Mucosa of gallbladder (tissue), 1 donor: ENCODE data around the gene IER5L. TPM values are rescaled to one million over a fixed set of nuclear protein-coding genes. Genes with fewer than 3 reads are reported as not detected.
A peak's percentile ranks its signal among the peaks of the same experiment; 100 is the strongest.
"Not testable (repeated sequence)": the region's sequence is repeated elsewhere in the genome, so short reads cannot be mapped to it uniquely, and the experiment has no call there.

Experiments
- DNase-seq: peaks from one replicate; pipeline ENCODE4 v3.0.0-alpha.2; 2020; ENCODE audit warnings: low spot score
- total RNA-seq: library from RNA; stranded (reverse); gene quantifications from one replicate; pipeline ENCODE4 v1.2.1, GENCODE V29; 2021
- donor health status: DM: no; HTN: no; CAD: no.

IER5L gene
- total RNA-seq, 1 donor from 2014 or later: 43.5 TPM

DNA sequence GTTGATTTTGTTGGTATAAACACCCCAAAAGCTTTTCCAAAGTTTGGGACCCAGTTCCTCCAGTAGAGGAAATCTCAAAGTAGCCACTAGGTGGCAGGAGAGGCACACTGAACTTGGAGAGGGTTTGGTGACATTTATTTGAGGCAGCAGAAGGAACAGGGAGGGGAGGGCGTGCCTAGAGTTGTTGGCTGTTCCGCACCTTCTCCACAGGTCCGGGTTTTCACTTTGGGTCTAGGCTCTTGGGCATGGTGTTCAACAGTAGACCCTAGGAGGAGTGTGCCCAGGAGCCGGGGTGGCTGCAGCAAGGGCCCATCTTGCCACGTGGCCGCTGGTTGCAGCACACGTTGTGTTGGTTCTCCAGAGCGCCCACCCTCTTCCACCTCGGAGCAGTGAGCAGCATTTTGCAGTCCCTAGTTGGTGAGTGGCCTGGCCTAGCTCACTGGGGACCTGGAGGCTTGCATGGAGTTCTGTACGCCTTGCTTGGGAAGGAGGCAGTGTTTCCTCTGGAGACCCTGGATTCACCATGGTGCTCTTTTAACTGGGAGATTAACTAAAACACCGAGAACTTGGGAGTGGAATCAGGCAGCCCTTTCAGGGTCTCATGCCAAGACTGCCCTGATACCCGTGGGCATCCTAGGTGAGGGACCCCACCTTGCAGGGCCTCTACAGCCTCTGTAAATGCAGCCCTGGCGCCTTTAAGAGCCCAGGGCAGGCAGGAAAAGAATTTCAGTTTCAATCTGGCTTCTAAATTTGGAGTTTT, 38.6 kb downstream of the IER5L start:
- DNase-seq: peak; percentile 88

DNA sequence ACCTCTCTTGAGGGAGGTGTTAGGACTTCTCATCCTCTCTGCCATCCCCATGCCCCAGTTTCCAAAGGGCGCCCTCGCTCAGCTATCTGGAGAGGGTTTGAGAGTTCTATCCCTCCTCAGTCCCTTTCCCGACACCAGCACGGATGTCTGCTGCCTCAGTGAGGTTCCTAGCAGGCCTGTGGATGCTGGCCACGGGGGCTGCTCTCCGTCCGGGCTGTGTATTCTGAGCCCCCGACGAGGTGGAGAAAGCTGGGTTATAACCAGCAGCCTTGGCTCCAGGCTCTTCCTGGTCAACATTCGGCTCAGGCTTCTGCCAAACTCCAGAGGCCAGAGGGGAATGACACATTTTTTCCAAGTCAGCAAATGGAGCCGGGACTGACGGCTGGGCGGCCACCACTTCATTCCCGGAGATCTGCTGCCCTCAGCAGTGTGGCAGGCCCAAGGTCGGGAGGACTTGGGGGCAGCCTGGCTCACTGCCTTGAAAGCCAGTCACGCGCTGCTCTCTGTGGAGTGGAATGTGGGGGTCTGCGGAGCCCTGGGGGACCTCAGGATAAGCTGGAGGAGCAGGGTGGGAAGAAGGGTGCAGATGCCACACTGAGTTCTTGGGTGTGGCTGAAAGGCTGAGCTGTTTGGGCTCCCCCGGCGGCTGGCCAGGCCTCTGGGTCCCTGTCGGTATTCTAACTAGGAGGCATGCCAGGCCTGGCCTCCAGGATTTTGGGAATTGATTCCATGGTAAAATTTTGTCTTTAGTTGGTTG, 39.4 kb downstream of the IER5L start:
- DNase-seq: peak; percentile 35

DNA sequence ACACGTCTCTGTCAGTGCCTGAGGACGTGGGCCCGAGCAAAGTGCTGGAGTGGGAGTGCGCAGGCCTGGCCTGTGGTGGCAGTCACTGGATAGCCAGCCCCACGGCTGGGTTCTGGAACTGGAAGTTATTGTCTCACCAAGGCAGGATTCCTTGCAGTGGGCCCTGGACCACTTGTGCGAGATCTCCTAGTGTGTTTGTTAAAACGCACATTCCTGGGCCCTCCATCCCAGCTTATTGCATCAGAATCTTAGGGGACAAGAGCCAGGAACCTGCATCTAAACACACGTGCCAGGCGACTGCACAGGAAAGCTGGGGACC, 40.0 kb downstream of the IER5L start:
- no peak for DNase-seq

DNA sequence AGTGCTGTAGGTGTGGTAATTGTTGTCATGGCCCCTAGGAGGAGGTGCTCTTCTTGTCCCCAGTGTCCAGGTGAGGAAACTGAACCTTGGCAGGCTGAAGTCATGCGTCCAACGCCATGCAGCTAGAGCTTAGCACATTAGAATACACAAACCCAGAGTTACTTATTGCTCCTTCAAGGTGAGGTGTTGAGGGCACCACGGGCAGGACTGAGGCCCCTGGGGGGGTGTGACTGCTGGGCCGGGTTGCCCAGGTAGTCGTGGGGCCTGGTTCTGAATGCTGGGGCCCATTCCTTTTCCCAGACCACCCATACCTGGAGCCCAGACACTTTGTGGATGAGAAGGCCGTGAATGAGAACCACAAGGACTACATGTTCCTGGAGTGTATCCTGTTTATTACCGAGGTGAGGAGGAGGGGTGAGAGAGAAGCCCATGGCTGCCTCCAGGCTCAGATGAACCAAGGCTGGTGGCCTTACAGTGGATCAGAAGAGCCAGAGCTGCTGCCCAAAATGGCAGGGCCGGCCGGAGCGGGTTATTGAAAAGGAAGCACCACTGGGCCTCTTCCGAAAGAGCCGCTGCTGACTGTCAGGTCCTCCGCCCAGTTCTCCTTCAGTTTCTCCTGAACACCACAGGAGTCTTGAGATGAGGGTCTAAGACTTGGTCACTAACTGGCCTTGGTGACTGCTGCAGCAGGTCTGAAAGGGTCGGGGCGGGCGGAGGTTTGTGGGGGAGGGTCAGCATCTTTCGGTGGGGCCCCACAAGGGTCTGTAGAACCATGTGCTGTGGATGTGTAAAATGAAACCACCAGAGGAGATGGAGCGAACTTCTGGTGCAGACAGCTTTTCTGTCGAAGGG, 40.5 kb downstream of the IER5L start:
- DNase-seq: no peak

DNA sequence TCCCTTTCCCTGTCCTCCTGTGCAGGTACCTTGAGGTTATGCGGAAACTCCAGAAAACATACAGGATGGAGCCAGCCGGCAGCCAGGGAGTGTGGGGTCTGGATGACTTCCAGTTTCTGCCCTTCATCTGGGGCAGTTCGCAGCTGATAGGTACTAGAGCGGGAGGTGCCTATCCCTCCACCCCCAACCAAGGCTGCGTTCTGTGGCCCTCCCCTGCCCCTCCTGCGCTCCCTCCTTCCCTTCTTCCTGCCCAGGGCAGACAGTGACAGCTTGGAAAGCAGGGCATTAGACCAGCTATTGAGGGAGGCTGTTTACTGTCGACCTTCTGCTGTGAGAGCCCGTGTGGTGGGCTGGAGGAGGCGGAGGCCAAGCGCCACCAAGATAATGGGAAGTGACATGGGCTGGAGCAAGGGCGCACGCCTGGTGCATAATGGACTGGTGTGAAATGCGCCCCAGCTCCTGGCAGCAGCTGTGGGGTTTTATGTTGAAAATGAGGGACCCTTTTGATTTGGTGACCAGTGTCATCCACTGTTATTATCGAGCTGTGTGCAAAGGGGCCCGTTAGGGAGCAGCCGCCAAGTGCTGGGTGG, 41.5 kb downstream of the IER5L start:
- no peak for DNase-seq

DNA sequence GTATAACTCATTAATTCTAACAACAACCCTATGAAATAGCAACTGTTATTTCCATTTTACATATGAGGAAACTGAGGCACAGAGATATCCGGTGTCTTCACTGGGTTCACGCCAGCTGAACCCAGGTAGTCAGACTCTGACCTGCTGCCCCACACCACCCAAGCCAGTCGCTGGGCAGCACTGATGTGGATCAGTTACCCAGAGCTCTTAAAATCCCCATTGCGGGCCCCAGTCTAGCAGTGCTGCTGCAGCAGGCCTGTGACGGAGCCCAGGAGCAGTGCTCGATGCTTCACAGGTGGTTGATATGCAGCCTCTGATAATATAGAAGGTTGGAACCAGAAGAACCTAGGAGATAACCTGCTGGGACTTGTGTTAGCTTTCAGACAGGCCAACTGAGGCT, 42.6 kb downstream of the IER5L start:
- no peak for DNase-seq

DNA sequence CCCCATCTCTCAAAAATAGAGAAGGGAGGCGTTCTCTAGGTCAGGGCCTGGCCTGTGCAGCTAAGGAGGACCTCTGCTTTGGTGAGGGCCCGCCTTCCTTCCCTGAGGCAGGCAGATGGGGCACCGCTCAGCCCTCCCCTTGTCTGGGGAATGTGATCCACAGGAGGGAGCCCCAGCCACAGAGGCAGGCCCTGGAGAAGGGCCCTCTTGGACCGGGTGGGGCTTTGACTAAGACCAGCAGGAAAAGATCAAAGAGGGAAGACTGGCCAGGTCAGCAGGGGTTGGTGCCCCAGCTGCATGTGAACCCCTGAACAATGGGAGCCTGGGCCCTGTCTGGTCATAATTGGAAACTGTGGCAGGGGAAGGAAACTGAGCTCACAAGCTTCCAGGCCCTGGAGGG, 45.0 kb downstream of the IER5L start:
- no peak for DNase-seq

DNA sequence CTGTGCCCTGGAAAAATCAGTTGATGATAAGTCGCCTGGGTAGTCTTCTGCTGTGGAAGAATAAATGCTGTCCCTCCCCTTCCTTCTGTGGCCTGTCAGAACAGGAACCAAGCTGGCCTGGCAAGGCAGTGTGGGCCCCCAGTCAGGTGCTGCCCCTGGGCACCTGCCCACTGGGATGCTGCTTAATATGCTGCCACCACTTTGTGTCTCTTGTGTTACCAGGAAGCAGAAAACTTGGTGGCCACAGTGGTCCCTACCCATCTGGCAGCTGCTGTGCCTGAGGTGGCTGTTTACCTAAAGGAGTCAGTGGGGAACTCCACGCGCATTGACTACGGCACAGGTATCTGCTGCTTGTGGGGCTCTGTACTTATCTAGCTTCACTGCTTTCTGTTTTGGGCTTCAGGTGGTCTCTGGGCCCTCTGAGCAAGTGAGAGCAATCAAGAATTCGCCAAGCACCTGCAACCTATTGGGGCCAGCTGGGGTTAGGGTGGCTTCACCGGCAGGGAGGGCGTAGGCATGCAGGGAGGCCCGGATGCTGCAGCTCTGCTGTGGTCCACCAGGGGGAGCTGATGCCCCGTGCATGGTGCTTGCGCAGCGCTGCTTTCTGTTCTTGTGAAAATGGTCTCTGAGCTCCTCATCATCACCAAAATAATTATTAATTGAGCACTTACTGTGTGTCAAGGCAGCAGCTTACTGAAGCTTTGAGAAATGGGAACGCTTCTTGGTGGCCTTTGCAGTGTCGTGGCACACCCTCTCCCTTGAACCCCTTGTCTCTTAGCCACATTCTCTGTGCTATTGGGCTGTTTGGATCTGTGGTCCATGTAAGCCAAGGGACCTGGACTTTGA, 46.5 kb downstream of the IER5L start:
- DNase-seq: peak; percentile 76

DNA sequence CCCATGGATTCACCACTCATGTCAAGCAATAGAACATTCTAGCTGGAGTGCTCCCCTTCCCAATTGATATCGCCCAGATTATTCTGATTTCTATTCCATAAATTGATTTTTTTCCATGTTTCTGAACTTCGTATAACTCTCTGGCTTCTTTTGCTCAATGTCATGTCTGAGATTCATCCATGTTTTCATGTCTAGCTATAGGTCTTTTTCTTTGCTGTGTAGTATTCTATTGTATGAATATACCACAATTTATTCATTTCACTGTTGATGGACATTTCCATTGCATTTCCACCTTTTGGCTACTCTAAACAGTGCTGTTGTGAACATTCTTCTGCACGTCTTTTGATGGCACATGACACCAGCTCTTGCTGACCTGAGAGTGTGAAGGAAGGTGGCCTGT, 47.3 kb downstream of the IER5L start:
- no peak for DNase-seq

DNA sequence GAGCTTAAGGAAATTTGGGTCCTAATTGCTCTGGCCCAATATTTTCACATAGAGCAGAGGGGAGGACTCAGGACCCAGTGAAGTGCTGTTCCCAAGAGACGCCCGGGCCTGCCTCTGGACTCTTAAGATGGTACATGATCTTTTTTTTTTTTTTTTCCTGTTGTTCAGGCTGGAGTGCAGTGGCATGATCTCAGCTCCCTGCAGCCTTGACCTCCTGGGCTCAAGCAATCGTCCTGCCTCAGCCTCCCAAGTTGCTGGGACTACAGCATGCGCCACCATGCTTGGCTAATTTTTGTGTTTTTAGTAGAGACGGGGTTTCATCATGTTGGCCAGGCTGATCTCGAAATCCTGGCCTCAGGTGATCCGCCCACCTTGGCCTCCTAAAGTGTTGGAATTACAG, 47.8 kb downstream of the IER5L start:
- DNase-seq: not testable (repeated sequence)

DNA sequence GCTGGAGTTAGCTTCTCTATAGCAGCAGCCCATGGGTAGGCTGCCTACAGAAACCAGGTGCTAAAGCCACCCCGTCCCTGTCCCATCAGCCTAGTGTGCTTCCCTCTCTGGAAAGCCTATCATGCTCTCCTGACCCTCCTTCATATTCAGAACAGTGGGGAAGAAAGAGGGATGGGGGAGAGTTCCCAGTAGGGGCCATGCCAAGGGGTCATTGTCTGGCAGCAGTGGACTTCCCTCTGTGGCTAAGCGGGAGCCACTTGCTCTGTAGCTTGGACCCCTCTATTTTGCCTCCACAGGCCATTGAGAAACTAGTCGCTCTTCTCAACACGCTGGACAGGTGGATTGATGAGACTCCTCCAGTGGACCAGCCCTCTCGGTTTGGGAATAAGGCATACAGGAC, 49.4 kb downstream of the IER5L start:
- DNase-seq: no peak

DNA sequence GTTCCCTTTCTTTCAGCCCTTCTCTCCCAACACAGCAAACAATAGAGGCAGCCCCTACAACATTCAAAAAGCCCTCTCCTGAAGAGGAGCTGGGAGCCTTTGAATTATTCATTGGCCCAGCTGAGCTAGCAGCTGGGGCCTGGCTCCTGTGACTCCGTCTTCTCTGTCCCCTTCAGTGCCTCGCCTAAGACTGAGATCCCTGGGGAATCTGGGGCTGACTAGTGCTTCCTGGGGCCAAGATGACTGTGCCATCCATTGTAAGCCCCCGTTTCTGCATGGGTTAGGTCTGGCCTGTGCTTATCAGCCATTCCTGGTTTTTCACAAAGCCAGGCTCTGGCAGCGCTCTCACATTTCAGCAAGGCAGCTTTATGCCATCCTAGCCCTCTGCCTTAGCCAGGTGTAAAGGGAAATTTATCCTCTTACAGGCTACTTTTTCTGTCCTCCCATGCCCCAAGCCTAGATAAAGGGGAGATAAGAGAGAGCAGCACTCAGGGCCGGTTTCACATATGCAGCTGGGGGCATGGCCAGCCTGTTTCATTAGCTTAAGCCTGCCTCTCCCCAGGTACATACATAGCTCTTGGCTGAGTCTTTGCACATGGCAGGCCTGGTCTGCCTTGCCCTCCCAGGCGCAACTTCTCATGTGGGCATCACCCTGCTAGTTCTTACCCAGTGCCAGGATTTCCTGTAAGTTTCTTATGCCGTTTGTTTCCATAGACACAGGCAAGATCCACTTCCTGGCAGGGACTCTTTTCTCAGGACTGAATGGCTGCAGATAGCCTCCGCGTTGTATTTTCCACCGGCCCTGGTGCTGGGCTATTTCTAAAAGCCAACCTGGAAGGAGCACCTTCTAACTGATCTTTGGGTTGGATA, 51.1 kb downstream of the IER5L start:
- no peak for DNase-seq

Other genes starting within 250 kb of the IER5L start
- 18.2 TPM for gene DOLK, start 230.7 kb downstream of the IER5L start, total RNA-seq
- 28.2 TPM for gene NUP188, start 230.6 kb downstream of the IER5L start, total RNA-seq
- 186 TPM for gene SH3GLB2, start 149.9 kb downstream of the IER5L start, total RNA-seq
- gene MIGA2, start 141.6 kb downstream of the IER5L start, total RNA-seq: 67.3 TPM
- gene DOLPP1, start 97.2 kb downstream of the IER5L start, total RNA-seq: 22.3 TPM
- gene CRAT, start 67.5 kb downstream of the IER5L start, total RNA-seq: 83.8 TPM
- gene PTPA, start 66.8 kb downstream of the IER5L start, total RNA-seq: 126 TPM